Activated CD8-positive, alpha-beta memory T cell treated with anti-CD3 and anti-CD28 coated beads for 36 hours (primary cell): ENCODE measurements around the gene ADAMTSL2. TPM values are rescaled to one million over a fixed set of nuclear protein-coding genes. Genes with fewer than 3 reads are reported as not detected.

Experiments
- CTCF ChIA-PET: fragments of 350-600 bp; sonication (Branson Sonifier 250); formaldehyde crosslinking; loops from one replicate; lab custom pipeline; 2021; ENCODE audit warnings: antibody characterized with exemption; lab: Charles Lee
- POLR2A ChIA-PET: fragments of 350-600 bp; sonication (Branson Sonifier 250); formaldehyde crosslinking; loops from one replicate; lab custom pipeline; 2021; ENCODE audit warnings: antibody characterized with exemption; lab: Charles Lee
- total RNA-seq, 2 experiments: library from RNA; stranded (reverse); gene quantifications; one replicate each; pipeline ENCODE4 v1.2.3, GENCODE V29; 2021

Gene ADAMTSL2
- under 1 TPM in 1 of 2 experiments, not detected in 1; 0.04 TPM for total RNA-seq

DNA sequence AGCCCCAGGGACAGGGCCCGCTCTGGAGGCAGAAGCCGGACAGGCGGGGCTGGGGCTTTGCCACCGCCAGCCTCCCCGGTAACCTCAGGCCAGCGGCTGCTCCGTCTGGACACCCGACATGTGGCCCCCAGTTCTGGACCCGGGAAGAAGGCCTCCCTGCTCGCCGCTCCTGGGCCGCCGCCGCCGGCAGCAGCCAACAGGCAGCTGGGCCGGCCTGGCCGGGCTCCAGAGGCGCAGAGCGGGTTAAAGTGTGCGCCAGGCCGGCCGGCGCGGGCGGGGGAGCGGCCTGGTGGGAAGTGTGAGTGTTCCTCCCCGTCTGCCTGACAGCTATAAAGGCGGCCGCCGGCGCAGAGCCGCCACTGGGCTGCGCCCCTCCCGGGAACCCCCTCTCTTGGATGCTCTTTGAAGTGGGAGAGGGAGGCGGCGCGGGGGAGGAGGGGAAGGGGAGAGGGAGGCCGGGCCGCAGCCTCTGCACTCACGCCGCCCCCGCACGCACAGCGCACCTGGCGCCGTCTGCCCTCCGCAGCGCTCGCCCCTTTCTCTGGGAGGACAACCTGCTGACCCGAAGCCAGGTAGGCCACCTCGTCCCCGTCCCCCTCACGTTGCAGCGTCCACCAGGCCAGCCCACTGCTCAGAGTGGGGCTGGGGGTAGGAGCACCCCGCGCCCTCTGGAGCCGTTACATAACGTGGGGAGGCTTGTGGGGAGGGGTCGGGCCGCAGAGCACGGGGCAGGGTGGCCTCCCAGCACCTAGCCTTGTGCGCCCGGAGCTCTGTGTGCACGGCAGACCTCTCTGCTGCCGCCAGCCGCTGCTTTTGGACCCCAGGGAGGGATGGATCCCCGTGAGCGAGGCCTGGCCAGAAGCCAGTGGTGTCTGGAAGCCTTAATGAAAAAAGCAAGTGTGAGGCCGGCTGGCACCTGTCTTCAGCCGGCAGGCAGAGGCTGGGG is at the start of gene ADAMTSL2:
Gene ADAMTSL2, plus strand, starts transcription at position 359 of the 946 bp plus-strand sequence. CDS start 2,009 bp downstream, outside the sequence.
- POLR2A ChIA-PET: interaction anchor here (0.6 kb wide), 1 partner anchor 475 kb away, joined by 5 read pairs; no protein-coding TSS in a partner anchor
- CTCF ChIA-PET: no interaction called here

DNA sequence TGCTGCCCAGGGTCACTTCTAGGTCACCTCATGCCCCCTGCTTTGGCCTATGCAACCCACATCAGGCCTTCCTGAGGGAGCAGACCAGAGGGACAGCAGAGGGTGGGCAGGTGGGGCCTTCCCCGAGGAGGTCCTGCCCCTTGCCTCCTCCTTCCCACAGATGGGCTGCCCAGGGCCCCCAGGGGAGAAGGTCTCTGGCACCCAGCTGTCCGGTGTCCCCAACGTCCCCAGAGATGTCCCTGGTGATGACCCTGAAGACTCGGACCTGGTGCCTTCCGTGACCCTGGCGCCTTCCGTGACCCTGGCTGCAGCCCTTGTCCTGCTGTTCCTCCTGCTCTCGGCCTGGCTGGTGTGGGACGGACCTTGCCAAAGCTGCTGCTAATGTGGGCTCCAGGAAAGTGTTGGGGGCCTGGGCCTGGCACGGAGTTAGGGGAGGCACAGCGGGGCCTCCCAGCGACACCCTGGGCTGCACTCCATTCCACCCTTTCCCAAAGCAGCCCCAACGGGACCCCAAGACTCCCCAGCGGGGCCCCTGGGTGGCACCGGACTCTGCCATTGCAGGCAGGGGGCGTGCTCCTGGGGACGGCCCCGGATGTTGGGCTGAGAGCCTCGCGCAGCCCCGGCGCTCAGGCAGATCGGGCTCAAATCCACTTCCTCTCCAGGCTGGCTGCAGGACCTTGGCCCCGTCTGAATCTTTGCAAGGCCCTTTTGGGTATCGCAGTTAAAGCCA is 48.8 kb upstream of the ADAMTSL2 start:
- POLR2A ChIA-PET: no interaction called here
- CTCF ChIA-PET: interaction anchor here (0.6 to 2.3 kb wide), 11 partner anchors 10 to 299 kb away, joined by 3 to 17 read pairs (median 4); partner anchors contain the start of gene CACFD1

DNA sequence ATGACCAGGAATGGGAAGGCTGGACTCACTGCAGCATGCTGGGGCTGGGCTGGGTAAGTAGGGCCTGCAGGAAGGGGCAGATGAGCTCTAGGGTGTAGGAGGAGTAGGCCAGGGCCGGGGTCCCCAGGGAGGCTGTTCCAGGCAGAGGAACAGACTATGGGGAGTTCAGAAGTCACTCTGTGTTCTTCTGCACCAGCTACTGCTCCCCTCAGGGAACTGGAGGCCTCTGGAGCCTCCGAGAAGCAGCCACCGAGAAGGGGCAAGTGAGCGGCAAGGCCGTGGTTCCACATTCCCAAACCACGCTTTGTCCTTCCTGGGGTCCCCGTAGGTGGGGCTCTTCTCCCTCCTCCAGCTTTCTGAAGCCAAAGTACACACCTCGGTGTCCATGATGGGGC is 47.2 kb upstream of the ADAMTSL2 start:
- CTCF ChIA-PET: interaction anchor here (0.6 to 2.3 kb wide), 8 partner anchors 9 to 301 kb away, joined by 3 to 17 read pairs (median 4); no protein-coding TSS in a partner anchor

DNA sequence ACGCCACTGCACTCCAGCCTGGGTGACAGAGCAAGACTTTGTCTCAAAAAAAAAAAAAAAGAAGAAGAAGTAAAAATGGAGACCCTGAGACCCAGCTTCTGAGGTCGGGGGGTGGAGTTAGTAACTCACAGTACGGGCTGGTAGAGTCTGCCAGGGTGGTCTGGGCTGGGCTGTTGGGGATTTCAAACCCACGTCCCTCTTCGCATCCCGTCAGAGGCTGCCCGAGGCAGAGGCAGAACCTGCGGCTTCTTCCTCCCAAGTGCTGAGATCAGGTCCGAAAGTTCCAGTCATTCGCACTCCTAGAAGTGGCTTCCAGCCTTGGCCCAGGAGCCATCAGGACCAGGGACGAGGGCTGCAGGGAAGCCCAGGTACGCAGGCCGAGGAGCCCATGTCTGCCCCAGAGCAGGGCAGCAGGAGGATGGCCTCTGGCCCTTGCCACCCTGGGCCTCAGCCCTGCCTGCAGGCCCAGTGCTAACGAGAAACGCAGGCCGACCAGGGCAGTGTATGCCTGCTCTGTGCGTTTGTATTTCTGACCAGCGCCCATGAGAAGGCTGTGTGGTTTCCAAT is 45.7 kb upstream of the ADAMTSL2 start:
- POLR2A ChIA-PET: no interaction called here
- CTCF ChIA-PET: no interaction called here

More for the DNA sequence above, 47.2 kb upstream of the ADAMTSL2 start:
- POLR2A ChIA-PET: no interaction called here

DNA sequence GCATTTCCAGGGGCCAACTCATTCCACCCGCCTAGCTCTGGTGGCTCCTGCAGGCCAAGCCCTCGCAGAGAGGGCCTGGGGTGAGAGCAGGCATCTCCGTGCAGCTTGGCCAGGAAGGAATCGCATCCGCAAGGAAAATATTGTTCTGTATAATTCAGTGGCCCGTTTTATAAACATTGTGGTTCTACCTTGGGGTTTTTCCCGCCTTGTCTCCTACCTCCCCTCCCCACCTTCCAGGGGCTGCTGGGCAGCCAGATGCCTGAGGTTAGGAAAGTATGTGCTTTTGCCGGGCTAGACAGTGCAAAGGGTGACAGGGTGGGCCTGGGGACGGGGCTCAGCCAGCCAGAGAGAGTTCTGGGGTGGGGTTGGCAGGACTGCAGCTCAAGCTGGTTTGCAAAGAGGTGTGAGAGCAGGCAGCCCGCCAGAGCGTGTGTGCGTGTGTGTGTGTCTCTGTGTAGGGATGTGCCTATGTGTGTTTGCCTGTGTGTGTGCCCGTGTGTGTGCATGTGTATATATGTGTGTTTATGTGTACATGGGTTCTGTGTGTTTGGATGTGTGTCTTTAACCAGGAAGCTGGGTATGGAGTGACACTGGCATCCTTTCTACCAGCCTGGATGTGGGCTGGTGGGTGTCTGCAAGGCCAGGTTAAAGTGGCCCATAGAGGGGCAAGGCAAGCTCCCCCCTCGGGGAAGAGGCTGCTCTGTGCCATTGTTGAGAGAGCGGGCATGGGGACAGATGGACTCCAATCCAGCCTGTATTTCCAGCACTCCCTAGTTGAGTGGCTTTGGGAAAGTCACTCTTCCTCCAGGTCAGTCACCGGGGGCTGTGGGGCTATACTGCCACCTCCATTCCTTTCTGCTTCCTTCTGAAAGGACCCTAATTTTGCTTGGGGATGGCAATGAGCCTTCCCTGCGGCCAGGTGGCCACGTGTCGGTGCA is 45.0 kb upstream of the ADAMTSL2 start:
- ChIA-PET CTCF (interaction anchor here (0.6 kb wide), 1 partner anchor 10 kb away, joined by 3 read pairs; no protein-coding TSS in a partner anchor), POLR2A (no interaction called here)

DNA sequence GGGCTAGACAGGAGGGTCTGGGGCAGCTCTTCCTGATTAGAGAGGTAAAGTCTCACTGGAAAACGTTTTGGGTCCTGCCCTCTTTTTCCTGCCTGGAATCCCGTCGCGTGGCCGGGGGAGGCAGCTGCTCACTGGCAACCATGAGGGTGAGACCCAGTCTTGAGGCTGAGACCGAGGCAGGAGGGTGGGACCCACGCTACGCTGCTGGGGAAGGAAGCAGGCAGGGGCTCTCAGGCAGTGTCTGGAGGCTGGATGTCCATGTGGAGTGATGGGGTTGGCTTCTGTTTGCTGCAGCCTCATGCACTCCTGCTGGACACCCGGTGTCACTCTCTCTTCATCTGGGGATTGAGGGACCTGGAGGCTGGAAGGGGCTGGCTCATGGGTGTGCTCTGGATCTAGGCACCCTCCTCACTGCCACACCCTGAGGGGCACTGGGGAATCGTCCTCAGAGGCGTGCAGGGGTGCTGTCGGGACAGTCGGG is 44.3 kb upstream of the ADAMTSL2 start:
- ChIA-PET POLR2A (no interaction called here), CTCF (interaction anchor here (0.6 kb wide), 1 partner anchor 11 kb away, joined by 3 read pairs; no protein-coding TSS in a partner anchor)

DNA sequence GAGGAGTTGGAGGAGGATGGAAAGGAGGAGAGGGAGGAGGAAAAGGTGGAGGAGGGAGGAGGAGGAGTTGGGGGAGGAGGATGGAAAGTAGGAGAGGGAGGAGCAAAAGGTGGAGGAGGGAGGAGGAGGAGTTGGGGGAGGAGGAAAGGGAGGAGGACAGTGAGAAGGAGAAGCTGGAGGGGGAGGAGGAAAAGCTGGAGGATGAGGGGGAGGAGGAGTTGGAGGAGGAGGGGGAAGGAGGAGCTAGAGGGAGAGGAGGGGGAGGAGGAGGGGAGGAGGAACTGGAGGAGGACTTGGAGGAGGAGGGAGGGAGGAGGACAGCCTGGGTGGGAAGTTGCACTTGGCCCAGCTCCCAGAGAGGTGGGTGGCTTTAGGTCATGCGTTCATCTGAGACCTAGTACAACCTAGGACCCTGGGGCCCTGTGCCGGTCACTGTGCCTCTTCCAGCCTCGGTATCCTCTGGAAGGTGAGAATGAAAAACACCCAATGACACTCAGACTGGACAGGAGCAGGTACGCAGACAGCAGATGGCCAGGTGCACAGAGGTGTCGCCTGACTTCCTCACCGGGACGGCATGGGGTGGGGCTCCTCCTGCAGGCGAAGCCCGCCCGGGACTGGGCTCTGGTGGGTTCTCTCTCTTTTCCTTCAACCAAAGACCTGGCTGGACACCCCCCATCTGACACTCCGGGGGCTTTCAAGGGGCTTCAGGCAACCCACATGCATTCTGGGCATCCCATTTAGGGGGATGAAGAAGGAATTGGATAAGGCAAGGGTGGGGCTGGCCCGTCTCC is 43.4 kb upstream of the ADAMTSL2 start:
- ChIA-PET CTCF (interaction anchor here (0.6 kb wide), 1 partner anchor 468 kb away, joined by 3 read pairs; no protein-coding TSS in a partner anchor), POLR2A (no interaction called here)

DNA sequence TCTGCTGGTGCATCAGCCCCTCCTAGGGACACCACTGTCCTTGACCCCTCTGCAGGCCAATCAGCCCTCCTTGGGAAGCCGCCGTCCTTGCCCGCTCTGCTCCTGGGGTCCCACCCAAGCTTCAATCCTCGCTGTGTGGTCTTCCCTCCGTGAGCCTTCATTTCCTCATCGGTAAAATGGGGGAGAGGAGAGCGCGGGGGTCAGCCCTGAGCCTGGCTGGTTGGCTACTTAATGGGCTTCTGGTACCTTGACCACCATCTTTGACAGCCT is 42.9 kb upstream of the ADAMTSL2 start:
- ChIA-PET CTCF (no interaction called here), POLR2A (no interaction called here)

DNA sequence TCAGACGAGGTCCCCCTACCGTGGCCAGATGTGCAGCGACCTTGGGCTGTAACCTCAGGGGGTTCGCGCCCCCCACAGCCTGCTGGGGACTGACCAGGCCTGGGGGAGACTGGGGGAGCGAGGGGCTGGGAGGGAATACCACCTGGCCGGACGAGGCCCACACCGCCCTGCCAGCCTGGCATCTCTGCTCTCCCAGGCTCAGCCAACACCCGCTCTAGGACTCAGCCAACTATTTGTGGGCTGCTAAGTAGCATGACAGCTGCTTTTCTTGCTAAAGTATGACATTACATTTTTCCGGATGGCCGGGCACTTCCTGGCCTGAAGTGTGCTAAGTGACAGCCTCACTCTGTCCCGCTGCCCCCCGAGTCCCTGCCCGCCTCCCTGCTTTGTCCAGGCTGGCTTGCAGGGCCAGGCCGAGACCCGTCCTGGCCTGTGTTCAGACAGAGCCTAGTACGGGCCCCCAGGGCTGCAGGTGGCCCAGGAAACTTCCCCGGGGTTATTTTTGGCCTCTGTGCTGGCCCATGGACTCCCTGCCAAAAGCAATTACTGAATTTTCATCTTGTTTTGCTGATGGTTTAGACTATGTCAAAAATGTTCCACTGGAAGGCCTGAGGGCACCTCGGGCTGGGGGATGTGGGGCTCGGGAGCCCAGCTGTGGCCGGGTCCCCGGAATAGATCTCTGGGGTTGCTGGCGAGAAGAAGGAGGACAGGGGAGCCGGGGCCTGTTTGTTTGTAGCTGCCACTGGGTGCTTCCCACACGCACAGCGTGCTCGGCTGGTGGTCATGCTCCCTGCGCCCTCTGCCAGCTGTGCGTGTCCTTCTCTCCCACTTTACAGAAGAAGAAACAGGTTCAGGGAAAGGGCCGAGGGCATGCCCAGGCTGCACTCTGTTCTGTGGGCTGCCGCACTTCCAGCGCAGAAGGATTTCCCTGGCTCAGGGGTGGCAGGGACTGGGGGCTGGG is 42.2 kb upstream of the ADAMTSL2 start:
- POLR2A ChIA-PET: no interaction called here
- CTCF ChIA-PET: no interaction called here

DNA sequence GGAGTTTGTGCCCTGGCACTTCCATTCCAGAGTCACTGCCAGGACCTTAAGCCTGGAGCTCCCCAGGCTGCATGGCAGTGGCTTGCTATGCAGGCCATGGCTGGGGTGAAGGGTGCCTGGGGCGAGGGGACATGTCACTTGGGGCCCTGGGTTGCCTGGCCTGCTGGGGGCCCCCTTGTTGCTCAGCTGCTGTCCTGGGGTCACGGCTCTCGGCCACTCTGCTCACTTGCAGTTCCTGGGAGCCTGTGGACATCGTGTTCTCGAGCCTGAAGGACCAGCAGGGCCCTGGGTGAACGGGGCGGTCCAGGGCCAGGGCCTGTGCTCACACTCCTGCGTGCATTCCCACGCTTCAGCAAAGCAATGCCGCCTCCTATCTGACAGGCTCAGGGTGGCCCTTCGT is 41.1 kb upstream of the ADAMTSL2 start:
- CTCF ChIA-PET: no interaction called here
- POLR2A ChIA-PET: no interaction called here

DNA sequence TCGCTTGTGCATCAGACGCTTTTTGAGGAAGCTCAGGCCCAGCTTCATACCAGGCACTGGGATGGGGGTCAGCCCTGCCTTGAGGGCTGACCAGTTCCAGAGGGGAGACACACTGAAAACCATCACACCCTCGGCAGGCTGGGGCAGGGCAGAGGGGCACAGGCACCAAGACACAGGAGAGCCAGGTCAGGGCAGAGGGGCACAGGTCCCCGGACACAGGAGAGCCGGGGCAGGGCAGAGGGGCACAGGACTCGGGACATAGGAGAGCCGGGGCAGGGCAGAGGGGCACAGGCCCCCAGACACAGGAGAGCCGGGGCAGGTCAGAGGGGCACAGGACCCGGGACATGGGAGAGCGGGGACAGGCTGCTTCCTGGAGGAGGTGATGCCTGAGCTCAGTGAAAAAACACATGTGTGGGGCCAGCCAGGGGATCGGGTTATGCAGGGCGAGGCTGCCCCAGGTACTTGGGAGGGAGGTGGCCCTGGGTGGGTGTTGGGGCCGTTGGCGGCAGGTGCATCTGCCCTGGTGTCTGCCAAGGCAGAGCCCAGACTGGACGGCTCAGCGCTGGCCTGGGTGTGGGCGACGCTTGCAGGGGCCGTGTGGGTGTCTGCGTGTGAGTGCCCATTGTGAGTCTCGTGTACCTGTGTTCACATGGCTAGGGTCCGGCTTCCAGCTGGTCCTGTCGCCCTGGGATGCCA is 40.5 kb upstream of the ADAMTSL2 start:
- CTCF ChIA-PET: no interaction called here

DNA sequence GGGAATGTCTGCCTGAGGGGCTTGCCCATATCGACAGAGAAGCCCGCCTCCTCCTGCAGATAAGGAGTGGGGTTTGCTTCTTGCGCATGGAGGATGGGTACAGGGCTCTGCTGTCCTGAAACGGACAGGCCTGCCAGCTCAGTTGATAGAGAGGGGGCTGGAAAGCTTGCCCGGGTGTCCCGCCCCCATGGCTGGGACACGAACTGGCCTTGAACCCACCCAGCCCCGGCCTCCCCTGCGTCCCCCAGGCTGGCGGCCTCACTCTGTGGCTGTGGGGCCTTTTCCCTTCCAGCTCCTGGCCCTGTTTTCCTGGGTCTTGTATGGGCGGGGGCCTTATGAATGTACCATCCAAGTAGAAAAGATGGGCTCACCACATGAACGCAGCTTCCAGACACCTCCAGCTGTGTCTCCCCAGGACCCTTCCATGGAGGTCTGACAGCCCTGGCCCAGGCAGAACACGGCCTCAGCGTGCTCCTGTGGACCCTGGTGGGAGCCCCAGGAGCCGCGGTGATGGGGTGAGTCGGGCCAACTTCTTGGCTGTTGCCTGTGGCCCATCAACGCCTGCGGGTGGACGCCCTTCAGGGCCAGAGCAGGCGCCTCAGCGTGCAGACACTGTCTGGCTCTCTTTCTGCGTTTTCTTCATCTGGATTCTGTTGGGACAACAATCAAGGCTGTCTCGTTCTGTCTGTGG is 39.7 kb upstream of the ADAMTSL2 start:
- CTCF ChIA-PET: no interaction called here
- POLR2A ChIA-PET: no interaction called here

More for the DNA sequence above, 40.5 kb upstream of the ADAMTSL2 start:
- POLR2A ChIA-PET: no interaction called here

DNA sequence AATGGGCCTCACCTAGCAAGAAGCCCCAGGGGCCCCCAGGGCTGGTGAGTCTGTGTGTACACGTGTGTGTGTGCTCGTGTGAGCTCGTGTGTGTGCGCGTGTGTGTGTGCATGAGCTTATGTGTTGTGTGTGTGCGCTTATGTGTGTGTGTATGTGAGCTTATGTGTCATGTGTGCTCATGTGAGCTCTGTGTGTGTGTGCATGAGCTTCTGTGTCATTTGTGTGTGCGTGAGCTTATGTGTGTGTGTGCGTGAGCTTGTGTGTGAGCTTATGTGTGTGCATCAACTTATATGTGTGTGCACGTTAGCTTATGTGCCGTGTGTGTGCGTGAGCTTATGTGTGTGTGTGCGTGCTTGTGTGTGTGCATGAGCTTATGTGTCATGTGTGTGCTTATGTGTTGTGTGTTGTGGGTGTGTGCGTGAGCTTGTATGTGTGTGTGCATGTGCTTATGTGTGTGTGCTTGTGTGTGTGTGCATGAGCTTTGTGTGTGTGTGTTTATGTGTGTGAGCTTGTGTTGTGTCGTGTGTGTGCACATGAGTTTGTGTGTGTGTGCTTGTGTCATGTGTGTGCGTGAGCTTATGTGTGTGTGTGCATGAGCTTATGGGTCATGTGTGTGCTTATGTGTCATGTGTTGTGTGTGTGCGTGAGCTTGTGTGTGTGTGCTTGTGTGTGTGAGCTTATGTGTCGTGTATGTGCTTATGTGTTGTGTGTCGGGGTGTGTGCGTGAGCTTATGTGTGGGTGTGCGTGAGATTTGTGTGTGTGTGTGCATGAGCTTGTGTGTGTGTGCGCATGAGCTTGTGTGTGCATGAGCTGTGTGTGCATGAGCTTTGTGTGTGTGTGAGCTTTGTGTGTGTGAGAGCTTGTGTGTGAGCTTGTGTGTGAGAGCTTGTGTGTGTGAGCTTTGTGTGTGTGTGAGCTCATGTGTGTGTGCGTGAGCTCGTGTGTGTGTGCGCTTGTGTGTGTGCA is 38.9 kb upstream of the ADAMTSL2 start:
- ChIA-PET POLR2A (no interaction called here), CTCF (interaction anchor here (0.7 to 1.7 kb wide), 2 partner anchors 9 to 309 kb away, joined by 3 to 6 read pairs; no protein-coding TSS in a partner anchor)
